PC-3 (cell line): ENCODE results near the gene NYAP2.

ENCODE experiments used
- EZH2phosphoT487 ChIP-seq: fragments of 300-600 bp; sonication (generic); IDR thresholded peaks from 2 replicates; pipeline ENCODE4 v1.6.1; 2018; ENCODE audit warnings: mild to moderate bottlenecking, antibody characterized with exemption, low read length, borderline replicate concordance
- TF ChIP-seq, protein P1 (sequence below): fragments of 300-600 bp; sonication (generic); conservative IDR thresholded peaks from 2 replicates; pipeline ENCODE4 v1.5.1; 2017; ENCODE audit warnings: antibody characterized with exemption, low read depth, mild to moderate bottlenecking, low read length

DNA sequence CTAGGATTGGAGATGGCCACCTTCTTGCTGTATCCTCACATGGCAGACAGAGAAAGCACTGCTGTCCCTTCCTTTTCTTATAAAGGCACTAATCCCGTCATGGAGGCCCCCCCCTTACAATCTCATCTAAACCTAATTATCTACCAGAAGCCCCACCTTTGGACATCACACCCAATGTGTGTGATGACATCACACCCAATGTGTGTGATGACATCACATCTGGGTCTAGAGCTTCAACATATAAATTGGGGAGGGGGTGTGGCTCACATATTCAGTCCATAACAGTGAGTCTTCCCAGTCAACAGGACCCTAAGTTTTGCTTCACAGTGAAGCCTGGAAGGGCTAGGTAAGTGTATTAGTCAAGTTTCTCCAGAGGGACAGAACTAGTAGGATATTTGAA, 213.1 kb downstream of the NYAP2 start:
- TF ChIP-seq, protein P1, sequence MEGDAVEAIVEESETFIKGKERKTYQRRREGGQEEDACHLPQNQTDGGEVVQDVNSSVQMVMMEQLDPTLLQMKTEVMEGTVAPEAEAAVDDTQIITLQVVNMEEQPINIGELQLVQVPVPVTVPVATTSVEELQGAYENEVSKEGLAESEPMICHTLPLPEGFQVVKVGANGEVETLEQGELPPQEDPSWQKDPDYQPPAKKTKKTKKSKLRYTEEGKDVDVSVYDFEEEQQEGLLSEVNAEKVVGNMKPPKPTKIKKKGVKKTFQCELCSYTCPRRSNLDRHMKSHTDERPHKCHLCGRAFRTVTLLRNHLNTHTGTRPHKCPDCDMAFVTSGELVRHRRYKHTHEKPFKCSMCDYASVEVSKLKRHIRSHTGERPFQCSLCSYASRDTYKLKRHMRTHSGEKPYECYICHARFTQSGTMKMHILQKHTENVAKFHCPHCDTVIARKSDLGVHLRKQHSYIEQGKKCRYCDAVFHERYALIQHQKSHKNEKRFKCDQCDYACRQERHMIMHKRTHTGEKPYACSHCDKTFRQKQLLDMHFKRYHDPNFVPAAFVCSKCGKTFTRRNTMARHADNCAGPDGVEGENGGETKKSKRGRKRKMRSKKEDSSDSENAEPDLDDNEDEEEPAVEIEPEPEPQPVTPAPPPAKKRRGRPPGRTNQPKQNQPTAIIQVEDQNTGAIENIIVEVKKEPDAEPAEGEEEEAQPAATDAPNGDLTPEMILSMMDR: no peak
- TF ChIP-seq EZH2phosphoT487: no peak
